IMR-90 (cell line): ENCODE measurements around the gene KIF6. TPM values are rescaled to one million over a fixed set of nuclear protein-coding genes. Genes with fewer than 3 reads are reported as not detected.

Experiments
- ATAC-seq: fragments of 200-7000 bp; cut with Tn5 transposase; 2 replicates; pipeline ENCODE4 v1.9.1; 2020; ENCODE audit warnings: low read depth, mild to moderate bottlenecking, moderate library complexity
- BruUV-seq: library from RNA; stranded (reverse); fragments of 400-500 nt; replicated peaks from 2 replicates; lab custom pipeline; 2021; lab: Mats Ljungman, UMichigan
- CTCF ChIA-PET: fragments of 300-600 bp; formaldehyde crosslinking; extraction: SDS; loops from one replicate; lab custom pipeline; 2021; ENCODE audit warnings: antibody characterized with exemption; lab: Yijun Ruan, JAX
- POLR2A ChIA-PET: fragments of 300-600 bp; sonication (Branson Sonifier 250); formaldehyde crosslinking; loops from one replicate; lab custom pipeline; 2022; ENCODE audit warnings: antibody characterized with exemption; ENCODE audit not compliant: unreplicated experiment; lab: Charles Lee
- DNase-seq: peaks from one replicate; pipeline ENCODE4 v3.0.0; 2013
- H2AFZ ChIP-seq: replicated peaks from 2 replicates; pipeline ENCODE3; 2013; ENCODE audit warnings: low read length, mild to moderate bottlenecking; ENCODE audit not compliant: poor library complexity
- H2AK5ac ChIP-seq: 2 replicates; pipeline ENCODE4 v1.6.1; 2013; ENCODE audit warnings: low read depth, low read length, inconsistent platforms
- H2AK9ac ChIP-seq: replicated peaks from 2 replicates; pipeline ENCODE3; 2013; ENCODE audit warnings: mild to moderate bottlenecking, low read depth, low read length, moderate library complexity; ENCODE audit not compliant: poor library complexity
- H2BK120ac ChIP-seq: 2 replicates; pipeline ENCODE4 v1.6.1; 2013; ENCODE audit warnings: low read depth, low read length, inconsistent platforms
- H2BK15ac ChIP-seq: 3 replicates; pipeline ENCODE4 v1.6.1; 2013; ENCODE audit warnings: low read depth, low read length, inconsistent platforms
- H2BK20ac ChIP-seq: 2 replicates; pipeline ENCODE4 v1.6.1; 2013; ENCODE audit warnings: low read depth, mild to moderate bottlenecking, inconsistent platforms, low read length, moderate library complexity
- H2BK5ac ChIP-seq: 2 replicates; pipeline ENCODE4 v1.6.1; 2013; ENCODE audit warnings: mild to moderate bottlenecking, low read depth, low read length, inconsistent platforms; ENCODE audit not compliant: poor library complexity, severe bottlenecking
- H3K14ac ChIP-seq: replicated peaks from 2 replicates; pipeline ENCODE4 v1.6.1; 2013; ENCODE audit warnings: low read depth, low read length, inconsistent platforms
- H3K18ac ChIP-seq: 2 replicates; pipeline ENCODE4 v1.6.1; 2013; ENCODE audit warnings: low read depth, low read length, control low read depth
- H3K23ac ChIP-seq: 2 replicates; pipeline ENCODE4 v1.6.1; 2013; ENCODE audit warnings: low read depth, low read length, inconsistent platforms
- H3K27ac ChIP-seq: 2 replicates; pipeline ENCODE4 v1.5.1; 2013; ENCODE audit warnings: mild to moderate bottlenecking, control low read depth, low read length; ENCODE audit not compliant: insufficient read depth
- H3K27me3 ChIP-seq: 2 replicates; pipeline ENCODE4 v1.6.1; 2013; ENCODE audit warnings: low read length; ENCODE audit not compliant: control insufficient read depth, insufficient read depth
- H3K36me3 ChIP-seq: 2 replicates; pipeline ENCODE4 v1.6.1; 2013; ENCODE audit warnings: low read length, mixed read lengths; ENCODE audit not compliant: control insufficient read depth, insufficient read depth
- H3K4ac ChIP-seq: 2 replicates; pipeline ENCODE4 v1.6.1; 2013; ENCODE audit warnings: low read depth, low read length, inconsistent platforms
- H3K4me1 ChIP-seq: 2 replicates; pipeline ENCODE4 v1.6.1; 2013; ENCODE audit warnings: low read length, mixed read lengths; ENCODE audit not compliant: control insufficient read depth, insufficient read depth
- H3K4me2 ChIP-seq: 2 replicates; pipeline ENCODE4 v1.6.1; 2013; ENCODE audit warnings: low read depth, mild to moderate bottlenecking, control low read depth, low read length, moderate library complexity
- H3K4me3 ChIP-seq: 2 replicates; pipeline ENCODE4 v1.5.1; 2013; ENCODE audit warnings: low read depth, mild to moderate bottlenecking, control low read depth, low read length, moderate library complexity; ENCODE audit not compliant: insufficient read depth
- H3K56ac ChIP-seq: 2 replicates; pipeline ENCODE4 v1.6.1; 2013; ENCODE audit warnings: low read length, inconsistent platforms; ENCODE audit not compliant: insufficient read depth; ENCODE audit errors: extremely low read depth
- H3K79me1 ChIP-seq, 2 experiments: 2 replicates each; pipeline ENCODE4 v1.6.1; 2013; ENCODE audit warnings: low read length in 2 of 2, inconsistent platforms in 1 of 2, low read depth in 1 of 2
- H3K9ac ChIP-seq: 2 replicates; pipeline ENCODE4 v1.6.1; 2013; ENCODE audit warnings: low read depth, low read length, control low read depth
- H3K9me1 ChIP-seq: 2 replicates; pipeline ENCODE4 v1.6.1; 2013; ENCODE audit warnings: low read length, inconsistent platforms; ENCODE audit not compliant: insufficient read depth
- H3K9me3 ChIP-seq: 2 replicates; pipeline ENCODE4 v1.6.1; 2013; ENCODE audit warnings: low read length; ENCODE audit not compliant: control insufficient read depth, insufficient read depth
- H4K20me1 ChIP-seq: 2 replicates; pipeline ENCODE4 v1.6.1; 2013; ENCODE audit warnings: low read length, inconsistent platforms; ENCODE audit not compliant: insufficient read depth
- H4K5ac ChIP-seq: 2 replicates; pipeline ENCODE4 v1.6.1; 2013; ENCODE audit warnings: mild to moderate bottlenecking, low read depth, low read length, control low read depth
- H4K8ac ChIP-seq, 2 experiments: 2 replicates each; pipeline ENCODE4 v1.6.1; 2013; ENCODE audit warnings: low read depth in 2 of 2, low read length in 2 of 2, control low read depth in 1 of 2, inconsistent platforms in 1 of 2
- H4K91ac ChIP-seq: 2 replicates; pipeline ENCODE4 v1.6.1; 2013; ENCODE audit warnings: low read depth, low read length, inconsistent platforms; ENCODE audit not compliant: insufficient read depth
- BHLHE40 ChIP-seq: fragments of 150-350 bp; IDR thresholded peaks from 2 replicates; pipeline ENCODE4 v1.6.1; 2016; ENCODE audit warnings: mild to moderate bottlenecking, low read depth, low read length
- CEBPB ChIP-seq: IDR thresholded peaks from 2 replicates; pipeline ENCODE4 v1.6.1; 2012; ENCODE audit warnings: low read depth, low read length, improper control_type of control experiment
- CHD1 ChIP-seq: IDR thresholded peaks from 2 replicates; pipeline ENCODE4 v1.6.1; 2012; ENCODE audit warnings: low read depth, low read length, improper control_type of control experiment
- FOS ChIP-seq: fragments of 150-350 bp; IDR thresholded peaks from 2 replicates; pipeline ENCODE4 v1.6.1; 2016; ENCODE audit warnings: low read depth, low read length
- MAFK ChIP-seq: IDR thresholded peaks from 2 replicates; pipeline ENCODE4 v1.6.1; 2012; ENCODE audit warnings: low read depth, low read length, improper control_type of control experiment
- MAZ ChIP-seq: IDR thresholded peaks from 2 replicates; pipeline ENCODE4 v1.6.1; 2012; ENCODE audit warnings: low read depth, mild to moderate bottlenecking, low read length, improper control_type of control experiment, moderate library complexity, borderline replicate concordance
- MXI1 ChIP-seq: IDR thresholded peaks from 2 replicates; pipeline ENCODE4 v1.6.1; 2012; ENCODE audit warnings: low read depth, mild to moderate bottlenecking, low read length, moderate library complexity, borderline replicate concordance
- RCOR1 ChIP-seq: IDR thresholded peaks from 2 replicates; pipeline ENCODE4 v1.6.1; 2012; ENCODE audit warnings: mild to moderate bottlenecking, low read length, improper control_type of control experiment; ENCODE audit not compliant: insufficient replicate concordance
- RFX5 ChIP-seq: IDR thresholded peaks from 2 replicates; pipeline ENCODE4 v1.8.0; 2012; ENCODE audit warnings: low read depth, mild to moderate bottlenecking, low read length, moderate library complexity
- WGBS, 2 experiments: methylation state at CpG; one replicate each; pipeline versions ENCODE4 v1.1.5 to v1.1.7; 2013; ENCODE audit warnings: missing lambda C conversion rate in 2 of 2; ENCODE audit not compliant: insufficient read length in 1 of 2; ENCODE audit errors: extremely low coverage in 2 of 2; 5-methylcytosine and 5-hydroxymethylcytosine counted together
- dilution Hi-C: fragments of 300-500 bp; cut with HindIII; formaldehyde crosslinking; loops from one replicate; pipeline ENCODE4 v1.14.3; 2018; ENCODE audit warnings: low sequenced_read_pairs; ENCODE audit not compliant: unreplicated experiment
- in situ Hi-C: fragments of 300-500 bp; cut with MboI; formaldehyde crosslinking; loops from 3 replicates; pipeline ENCODE4 v1.14.3; 2019; ENCODE audit warnings: low sequenced_read_pairs, inconsistent platforms, mixed read lengths
- intact Hi-C: fragments of 100-400 bp; cut with micrococcal nuclease; formaldehyde crosslinking; loops from 2 replicates; pipeline ENCODE4 v1.10.0; 2022
- polyA plus RNA-seq, 3 experiments: library from polyadenylated mRNA; depleted of rRNA; stranded (reverse); fragments of >200 nt; gene quantifications; 2 replicates each; pipeline ENCODE4 v1.2.3, GENCODE V29; 2012; ENCODE audit warnings: low replicate concordance in 1 of 3
- total RNA-seq: library from RNA; depleted of rRNA; stranded (reverse); fragments of >200 nt; gene quantifications from 2 replicates; pipeline ENCODE4 v1.2.3, GENCODE V29; 2012
- TF ChIP-seq, protein P1 (sequence below): conservative IDR thresholded peaks from 2 replicates; pipeline ENCODE4 v1.5.1; 2012; ENCODE audit warnings: mild to moderate bottlenecking, low read depth, low read length, improper control_type of control experiment

KIF6 gene
- total and polyA plus RNA-seq, 2 of the 4 experiments (the other 2 are of a cell fraction) = under 0.01 to 0.10 TPM

DNA sequence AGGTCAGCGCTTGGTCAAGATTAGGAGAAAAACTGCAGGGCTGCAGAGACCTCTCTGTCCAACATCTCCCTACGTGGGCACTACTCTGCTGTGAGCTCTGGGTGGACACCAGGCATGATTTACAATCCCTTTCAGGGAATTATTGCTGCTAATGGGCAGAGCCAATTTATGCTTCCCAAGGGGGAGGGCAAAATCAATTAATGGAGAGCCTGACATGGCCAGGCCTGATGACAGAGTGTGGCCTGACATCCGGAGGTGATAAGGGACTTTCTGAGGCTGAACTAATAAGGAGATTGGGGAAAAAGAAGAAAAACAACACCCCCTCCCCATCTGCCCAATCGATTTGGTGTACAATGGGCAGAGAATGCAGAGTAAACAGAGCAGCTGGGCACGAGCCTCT, 397.7 kb downstream of the KIF6 start:
- in situ Hi-C loops = no loop called here
- ATAC-seq = no peak

More for the DNA sequence above, 397.7 kb downstream of the KIF6 start:
- no peak overlapping the region for H2AK5ac ChIP-seq
- H3K4me3 ChIP-seq = no peak overlapping the region
- no peak overlapping the region for H3K4ac ChIP-seq
- H3K36me3 ChIP-seq = no peaks in the 10 kb centered on the region
- H3K27ac ChIP-seq = no peak overlapping the region
- ChIA-PET CTCF (interaction anchor here (0.7 kb wide), 1 partner anchor 161 kb away, joined by 5 read pairs; no protein-coding TSS in a partner anchor), POLR2A (no interaction called here)
- H2AFZ ChIP-seq = no peak overlapping the region
- WGBS, 2 experiments = no CpG with 5 or more reads among the region's 5 CpGs
- H3K4me1 ChIP-seq = no peaks in the 10 kb centered on the region
- H4K5ac ChIP-seq = no peak overlapping the region
- no peak overlapping the region for H2BK15ac ChIP-seq
- H3K23ac ChIP-seq = no peak overlapping the region
- no peaks in the 10 kb centered on the region; the same call in 1 of the 2 replicates for H3K27me3 ChIP-seq
- no peak overlapping the region for H3K9ac ChIP-seq
- H3K4me2 ChIP-seq = no peak overlapping the region
- H2BK5ac ChIP-seq = no peak overlapping the region
- intact Hi-C loops (no loop called here), dilution Hi-C loops (no loop called here)
- H2BK120ac ChIP-seq = no peak overlapping the region
- H3K9me3 ChIP-seq = no peaks in the 10 kb centered on the region
- BruUV-seq = no TSS peak
- H2AK9ac ChIP-seq = no peak overlapping the region
- H3K56ac ChIP-seq = no peak overlapping the region
- no peak overlapping the region for H3K14ac ChIP-seq
- DNase-seq = no peak
- H4K20me1 ChIP-seq = no peaks in the 10 kb centered on the region
- H4K8ac ChIP-seq = no peak overlapping the region
- H4K91ac ChIP-seq = no peak overlapping the region
- no peak overlapping the region for H2BK20ac ChIP-seq
- H3K9me1 ChIP-seq = no peaks in the 10 kb centered on the region
- no peaks in the 10 kb centered on the region for H3K79me1 ChIP-seq
- H3K18ac ChIP-seq = no peak overlapping the region
- TF ChIP-seq CEBPB (no peak), BHLHE40 (no peak), RCOR1 (no peak), FOS (no peak), MXI1 (no peak), CHD1 (no peak), RFX5 (no peak), MAZ (no peak), MAFK (no peak)
- TF ChIP-seq, protein P1, sequence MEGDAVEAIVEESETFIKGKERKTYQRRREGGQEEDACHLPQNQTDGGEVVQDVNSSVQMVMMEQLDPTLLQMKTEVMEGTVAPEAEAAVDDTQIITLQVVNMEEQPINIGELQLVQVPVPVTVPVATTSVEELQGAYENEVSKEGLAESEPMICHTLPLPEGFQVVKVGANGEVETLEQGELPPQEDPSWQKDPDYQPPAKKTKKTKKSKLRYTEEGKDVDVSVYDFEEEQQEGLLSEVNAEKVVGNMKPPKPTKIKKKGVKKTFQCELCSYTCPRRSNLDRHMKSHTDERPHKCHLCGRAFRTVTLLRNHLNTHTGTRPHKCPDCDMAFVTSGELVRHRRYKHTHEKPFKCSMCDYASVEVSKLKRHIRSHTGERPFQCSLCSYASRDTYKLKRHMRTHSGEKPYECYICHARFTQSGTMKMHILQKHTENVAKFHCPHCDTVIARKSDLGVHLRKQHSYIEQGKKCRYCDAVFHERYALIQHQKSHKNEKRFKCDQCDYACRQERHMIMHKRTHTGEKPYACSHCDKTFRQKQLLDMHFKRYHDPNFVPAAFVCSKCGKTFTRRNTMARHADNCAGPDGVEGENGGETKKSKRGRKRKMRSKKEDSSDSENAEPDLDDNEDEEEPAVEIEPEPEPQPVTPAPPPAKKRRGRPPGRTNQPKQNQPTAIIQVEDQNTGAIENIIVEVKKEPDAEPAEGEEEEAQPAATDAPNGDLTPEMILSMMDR = no peak
